Measurements from ENCODE around the gene SNRPD1. TPM values are rescaled to one million over a fixed set of nuclear protein-coding genes. Genes with fewer than 3 reads are reported as not detected.
"Not testable (repeated sequence)": the region's sequence is repeated elsewhere in the genome, so short reads cannot be mapped to it uniquely, and the experiment has no call there.

The SNRPD1 gene
- total RNA-seq, 1 donor from 2014 or later, result 76.9 TPM

DNA sequence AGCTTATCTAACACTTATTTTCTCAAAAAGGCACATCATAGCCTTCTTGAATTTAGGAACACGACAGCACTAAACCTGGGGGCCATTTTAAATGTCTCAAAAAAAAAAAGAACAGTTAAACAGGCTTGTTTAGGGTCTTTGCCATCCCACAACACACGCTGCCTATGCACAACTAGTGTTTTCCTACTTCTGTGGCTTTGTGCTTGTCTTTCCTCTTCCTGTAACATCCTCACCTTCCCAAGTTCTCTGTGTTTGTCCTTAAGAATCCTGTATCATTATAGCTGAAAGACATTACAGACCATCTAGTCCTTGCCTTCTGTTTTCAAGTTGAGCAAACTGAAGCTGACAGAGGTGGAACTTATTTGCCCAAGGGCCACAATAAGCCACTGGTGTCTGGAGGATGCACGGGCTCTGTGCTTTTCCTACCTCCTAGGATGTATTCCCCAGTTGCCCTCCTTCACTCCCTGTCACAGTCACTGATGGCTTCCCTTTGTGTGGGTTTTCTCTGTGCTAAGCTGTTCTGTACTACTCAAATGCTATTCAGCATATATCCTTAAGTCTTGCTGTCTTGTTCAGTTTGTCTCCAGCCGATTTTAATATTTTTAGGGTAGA is 22.6 kb downstream of the SNRPD1 start:
- intact Hi-C loops (cut with micrococcal nuclease), result loop anchor here (5.0 kb wide), 1 partner anchor 48 kb away; no protein-coding TSS in a partner anchor

DNA sequence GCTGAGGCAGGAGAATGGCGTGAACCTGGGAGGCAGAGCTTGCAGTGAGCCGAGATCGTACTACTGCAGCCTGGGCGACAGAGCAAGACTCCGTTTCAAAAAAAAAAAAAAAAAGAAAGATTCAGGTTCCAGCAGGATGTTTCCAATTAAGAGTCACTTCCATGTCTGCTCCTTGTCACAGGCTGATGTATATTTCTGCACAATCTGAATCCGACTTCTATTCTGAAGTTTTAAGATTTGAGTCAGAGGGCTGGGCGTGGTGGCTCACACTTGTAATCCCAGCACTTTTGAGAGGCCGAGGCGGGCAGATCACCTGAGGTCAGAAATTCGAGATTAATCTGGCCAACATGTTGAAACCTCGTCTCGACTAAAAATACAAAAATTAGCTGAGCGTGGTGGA is 24.7 kb downstream of the SNRPD1 start:
- intact Hi-C loops (cut with micrococcal nuclease), result no loop called here

DNA sequence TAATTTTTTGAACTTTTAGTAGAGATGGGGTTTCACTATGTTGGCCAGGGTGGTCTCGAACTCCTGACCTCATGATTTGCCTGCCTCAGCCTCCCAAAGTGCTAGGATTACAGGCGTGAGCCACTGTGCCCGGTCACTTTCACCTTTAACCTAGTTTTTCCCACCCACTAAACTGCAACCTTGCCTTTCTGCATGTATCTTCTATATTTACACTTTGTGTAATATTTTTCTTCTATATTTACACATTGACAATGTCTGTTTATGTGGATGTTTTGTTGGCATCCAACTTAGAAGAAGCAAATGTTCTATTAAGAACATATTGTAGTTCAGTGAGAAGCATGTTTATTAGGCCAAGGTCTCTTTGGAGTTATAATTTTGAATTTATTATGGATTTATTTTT is 26.7 kb downstream of the SNRPD1 start:
- intact Hi-C loops (cut with micrococcal nuclease), result no loop called here

DNA sequence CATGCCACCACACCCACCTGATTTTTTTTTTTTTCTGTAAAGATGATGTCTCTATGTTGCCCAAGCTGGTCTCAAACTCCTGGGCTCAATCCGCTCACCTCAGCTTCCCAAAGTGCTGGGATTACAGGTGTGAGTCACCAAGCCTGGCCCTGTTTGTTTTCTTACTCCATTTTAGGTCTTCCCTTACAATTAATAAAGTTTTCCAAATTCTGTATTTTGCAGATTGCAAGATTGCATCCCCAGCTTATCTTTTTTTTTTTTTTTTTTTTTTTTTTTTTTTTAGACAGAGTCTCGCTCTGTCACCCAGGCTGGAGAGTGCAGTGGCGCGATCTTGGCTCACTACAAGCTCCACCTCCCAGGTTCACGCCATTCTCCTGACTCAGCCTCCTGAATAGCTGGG is 28.3 kb downstream of the SNRPD1 start:
- intact Hi-C loops (cut with micrococcal nuclease), result loop anchor here (5.0 kb wide), 1 partner anchor 212 kb away; no protein-coding TSS in a partner anchor

DNA sequence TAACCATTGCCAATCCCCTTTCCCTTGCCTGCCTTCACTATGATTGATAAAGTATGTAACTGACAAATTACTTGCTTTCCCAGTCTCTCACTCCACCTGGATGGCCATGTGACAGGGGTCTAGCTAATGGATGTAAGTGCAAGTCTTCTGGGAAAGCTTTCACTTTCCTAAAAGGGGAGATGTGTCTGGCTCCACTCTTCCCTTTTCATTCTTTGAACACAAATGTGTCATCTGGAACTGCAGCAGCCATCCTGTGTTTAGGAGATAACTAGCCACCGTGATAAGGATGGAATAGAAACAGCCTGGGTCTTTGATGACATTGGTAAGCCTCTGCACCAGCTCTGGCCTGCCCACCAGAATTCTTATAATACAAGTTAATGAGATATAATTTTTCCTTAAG is 38.2 kb downstream of the SNRPD1 start:
- intact Hi-C loops (cut with micrococcal nuclease), result no loop called here

DNA sequence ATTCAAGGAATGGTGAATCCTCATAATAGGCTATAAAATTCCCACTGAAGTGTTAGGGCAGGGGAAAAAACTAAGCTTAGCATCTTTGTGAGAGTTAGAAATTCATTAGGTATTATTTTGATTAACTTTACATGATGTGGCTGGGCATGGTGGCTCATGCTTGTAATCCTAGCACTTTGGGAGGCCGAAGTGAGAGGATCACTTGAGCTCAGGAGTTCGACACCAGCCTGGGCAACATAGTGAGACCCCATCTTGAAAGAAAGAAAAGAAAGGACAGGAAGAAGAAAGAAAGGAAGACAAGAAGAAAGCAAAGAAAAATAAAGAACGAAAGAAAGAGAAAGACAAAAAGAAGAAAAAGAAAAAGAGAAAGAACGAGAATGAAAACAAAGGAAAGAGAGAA is 40.0 kb downstream of the SNRPD1 start:
- intact Hi-C loops (cut with micrococcal nuclease), result no loop called here

DNA sequence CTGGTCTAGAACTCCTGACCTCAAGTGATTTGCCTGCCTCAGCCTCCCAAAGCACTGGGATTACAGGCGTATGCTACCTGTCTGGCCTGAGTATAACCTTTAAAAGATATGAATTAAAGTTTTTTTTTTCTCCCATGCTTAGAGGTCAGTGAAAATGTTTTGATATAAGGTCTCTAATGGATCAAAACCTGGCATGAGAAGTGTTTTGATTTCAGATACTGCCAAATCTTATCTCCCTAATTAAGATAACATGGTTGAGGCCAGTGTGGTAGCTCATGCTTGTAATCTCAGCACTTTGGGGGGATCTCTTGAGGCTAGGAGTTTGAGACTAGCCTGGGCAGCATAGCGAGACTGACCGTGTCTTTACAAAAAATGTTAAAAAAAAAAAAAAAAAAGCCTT is 41.2 kb downstream of the SNRPD1 start:
- intact Hi-C loops (cut with micrococcal nuclease), result no loop called here

DNA sequence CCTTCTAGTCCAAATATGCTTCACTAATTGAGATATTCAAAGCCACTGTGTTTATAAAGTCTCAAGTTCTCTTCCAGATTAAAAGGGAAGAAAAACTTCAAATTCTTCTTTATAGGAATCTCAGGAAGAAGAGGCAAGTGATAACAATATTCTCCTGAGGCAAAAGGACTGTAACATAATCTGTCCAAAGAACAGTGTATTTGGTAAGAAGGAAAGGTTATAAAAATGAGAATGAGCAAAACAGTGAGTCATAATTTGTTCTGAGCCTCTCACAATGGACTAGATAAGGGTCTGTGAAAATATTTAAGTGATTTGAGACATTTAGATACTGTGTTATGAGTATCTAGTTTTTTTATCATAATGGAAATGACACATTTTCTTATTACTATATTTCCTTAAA is 44.3 kb downstream of the SNRPD1 start:
- intact Hi-C loops (cut with micrococcal nuclease), result no loop called here

DNA sequence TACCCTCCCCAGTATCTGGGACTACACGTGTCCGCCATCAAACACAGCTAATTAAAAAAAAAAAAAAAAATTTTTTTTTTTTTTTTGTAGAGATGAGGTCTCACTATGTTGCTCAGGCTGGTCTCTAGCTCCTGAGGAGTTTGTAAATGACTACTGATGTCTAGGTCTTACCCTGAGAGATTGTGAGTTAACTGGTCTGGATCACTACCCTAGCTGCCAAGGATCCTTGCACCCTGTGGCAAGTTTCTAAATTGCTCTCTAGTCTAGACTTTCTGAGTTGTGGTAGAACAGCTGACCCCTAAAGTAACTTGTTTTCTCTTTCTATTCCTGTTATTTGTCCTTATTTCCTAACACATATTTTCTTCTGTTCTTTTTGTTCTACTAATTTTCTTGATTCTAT is 48.0 kb downstream of the SNRPD1 start:
- intact Hi-C loops (cut with micrococcal nuclease), result no loop called here

DNA sequence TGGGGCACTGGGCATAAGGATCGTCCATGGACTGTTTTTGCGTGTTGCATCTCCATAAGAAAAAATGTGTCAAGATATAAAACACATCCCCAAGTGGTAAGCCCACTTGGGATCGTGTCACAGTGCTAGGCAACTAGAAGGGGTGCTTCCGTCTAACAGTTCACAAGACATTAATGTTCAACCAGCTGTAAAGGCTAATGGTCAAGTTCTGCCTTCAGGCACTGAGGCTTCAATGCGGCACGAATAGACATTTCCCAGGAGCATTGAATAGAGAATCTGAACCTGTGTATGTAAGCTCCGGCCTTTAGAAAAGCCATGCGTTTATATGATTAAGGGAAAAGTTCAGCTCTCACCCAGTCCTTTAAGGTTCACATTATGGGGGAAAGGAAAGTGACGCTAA is 50.5 kb downstream of the SNRPD1 start:
- intact Hi-C loops (cut with micrococcal nuclease), result no loop called here

DNA sequence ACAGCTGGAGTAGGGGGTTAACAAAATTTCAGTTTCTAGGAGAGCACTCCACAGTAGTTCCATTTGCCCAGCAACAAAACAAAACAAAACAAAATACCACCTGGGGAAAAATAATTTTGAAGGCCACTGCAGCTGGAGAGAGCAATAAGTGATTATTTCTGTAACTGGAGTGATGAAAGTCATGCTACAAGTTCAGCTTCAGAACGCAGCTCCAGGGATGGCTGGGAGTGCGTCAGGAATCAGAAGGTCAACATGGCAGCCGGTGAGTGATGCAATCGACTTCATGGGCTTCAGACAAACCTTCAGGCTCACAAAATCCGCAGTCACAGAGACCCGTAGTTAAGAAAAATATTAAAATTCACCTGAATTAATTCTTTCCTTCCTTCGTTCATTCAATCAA is 51.5 kb downstream of the SNRPD1 start:
- intact Hi-C loops (cut with micrococcal nuclease), result no loop called here

DNA sequence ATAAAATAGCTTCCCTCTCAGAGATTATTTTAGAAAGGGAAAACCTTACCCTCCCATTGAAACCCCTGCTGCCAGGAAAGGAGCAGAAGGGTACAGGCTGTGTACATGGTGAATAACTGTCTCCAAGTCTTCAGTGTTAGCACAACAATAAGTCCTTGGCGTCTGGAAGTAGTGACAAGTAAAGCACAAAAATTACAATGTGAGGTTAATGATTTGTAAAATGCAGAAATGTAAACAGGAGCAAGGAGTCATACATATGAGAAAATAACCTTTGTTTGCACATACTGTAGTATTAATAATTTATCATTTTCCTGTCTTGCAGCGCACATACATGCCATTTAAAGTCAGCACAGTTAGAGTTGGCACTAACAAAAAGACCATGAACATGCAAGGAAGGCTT is 52.0 kb downstream of the SNRPD1 start:
- intact Hi-C loops (cut with micrococcal nuclease), result no loop called here

DNA sequence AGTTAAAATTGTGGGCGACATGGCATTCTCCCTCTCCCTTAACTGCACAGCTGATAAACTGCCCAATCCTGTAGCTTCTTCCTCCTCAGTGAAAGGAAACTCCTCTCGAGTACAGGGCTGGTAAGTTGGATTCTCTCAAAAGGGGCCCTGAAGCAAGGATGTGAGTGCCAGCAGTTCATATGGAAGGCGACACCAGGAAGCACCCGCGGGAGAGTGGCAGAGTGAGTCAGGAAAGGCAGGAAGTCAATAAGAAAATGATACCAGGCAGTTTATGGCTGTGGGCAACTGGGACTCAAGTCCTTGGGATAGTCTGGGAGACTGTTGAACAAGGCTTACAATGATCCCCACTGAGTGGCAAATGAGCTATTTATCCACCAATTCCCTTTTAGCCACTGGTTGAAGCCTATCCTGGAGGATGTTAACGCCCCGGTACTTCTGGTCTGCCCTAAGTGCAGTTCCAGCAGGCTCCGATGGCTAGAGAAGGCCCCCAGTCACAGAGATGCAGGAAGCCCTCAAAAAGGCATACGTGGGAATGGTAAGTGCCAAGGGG is 57.7 kb downstream of the SNRPD1 start:
- intact Hi-C loops (cut with micrococcal nuclease), result no loop called here

DNA sequence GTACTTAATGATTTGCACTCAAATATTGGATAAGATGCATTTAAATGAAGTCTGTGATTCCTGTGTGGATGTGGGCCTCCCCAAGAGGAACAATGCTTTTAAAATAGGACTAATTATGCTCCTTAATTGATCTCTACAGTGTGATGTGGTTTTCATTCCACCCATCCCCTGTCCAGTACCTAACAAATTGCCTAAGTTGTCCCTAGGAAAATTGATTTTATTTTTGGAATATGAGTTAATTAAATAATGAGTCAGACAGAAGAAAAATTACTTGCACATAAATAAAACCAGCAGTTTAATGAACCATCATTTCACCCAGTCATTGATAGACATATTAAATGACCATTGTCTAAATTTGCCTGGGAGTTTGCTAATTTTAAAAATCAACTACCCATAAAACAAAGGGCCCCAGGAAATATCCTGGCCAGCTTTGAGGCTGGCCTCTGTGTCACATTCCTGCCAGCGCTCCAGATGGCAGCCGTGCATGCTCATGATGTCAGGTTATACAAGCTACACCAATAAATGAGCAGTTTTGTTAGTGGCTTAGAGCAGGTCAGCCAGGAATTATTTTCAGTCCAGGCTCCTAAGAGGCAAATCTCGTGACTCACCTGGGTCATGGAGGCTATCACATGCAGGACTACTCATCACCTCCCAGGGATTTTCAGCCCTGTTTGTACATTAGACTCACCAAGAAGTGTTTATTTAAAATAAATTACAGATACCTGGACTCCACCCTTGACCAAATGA is 60.6 kb downstream of the SNRPD1 start:
- intact Hi-C loops (cut with micrococcal nuclease), result no loop called here

DNA sequence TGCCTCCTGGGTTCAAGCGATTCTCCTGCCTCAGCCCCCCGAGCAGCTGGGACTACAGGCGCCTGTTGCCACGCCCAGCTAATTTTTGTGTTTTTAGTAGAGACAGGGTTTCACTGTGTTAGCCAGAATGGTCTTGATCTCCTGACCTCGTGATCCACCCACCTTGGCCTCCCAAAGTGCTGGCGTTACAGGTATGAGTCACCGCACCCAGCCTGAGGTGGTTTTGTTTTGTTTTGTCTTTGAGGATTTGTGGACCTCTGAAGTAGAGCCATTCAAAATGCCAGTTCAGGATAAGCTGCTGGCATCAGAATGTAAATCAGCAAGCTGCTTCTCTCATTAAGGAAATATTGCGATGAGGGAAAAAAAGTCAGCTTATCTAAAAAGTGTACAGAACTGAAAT is 63.2 kb downstream of the SNRPD1 start:
- intact Hi-C loops (cut with micrococcal nuclease), result not testable (repeated sequence)

DNA sequence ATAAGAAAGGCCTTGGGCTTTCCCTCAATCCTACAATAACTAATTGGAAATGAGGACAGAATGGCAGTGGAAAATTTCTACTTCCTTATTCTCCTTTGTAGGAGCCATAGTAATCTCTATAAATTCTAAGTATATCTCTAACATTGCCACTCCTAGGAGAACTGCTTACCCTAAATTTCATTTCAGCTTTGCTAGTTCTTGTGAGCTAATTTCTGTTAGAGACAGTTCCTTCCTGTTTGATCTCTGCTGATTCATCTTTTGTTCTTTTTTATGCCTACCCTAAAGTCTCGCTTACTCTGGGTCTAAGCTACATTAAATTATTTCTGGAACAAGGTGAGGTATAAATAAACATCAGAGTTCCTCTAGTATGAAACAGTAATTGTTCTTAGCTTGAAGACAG is 66.7 kb downstream of the SNRPD1 start:
- intact Hi-C loops (cut with micrococcal nuclease), result no loop called here

DNA sequence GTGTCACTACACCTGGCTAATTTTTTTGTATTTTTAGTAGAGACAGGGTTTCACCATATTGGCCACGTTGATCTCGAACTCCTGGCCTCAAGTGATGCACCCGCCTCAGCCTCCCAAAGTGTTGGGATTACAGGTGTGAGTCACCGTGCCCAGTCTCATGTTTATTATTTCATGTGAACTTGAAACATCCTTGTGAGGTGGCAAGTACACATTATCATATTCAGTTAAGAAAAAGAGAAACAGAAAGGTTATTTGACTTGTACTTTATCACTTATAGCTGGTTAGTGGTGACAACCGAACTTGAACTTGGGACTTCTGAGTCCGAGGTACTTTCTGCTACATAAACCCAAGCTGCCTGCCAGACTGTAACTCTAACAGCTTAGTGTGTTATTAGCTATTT is 68.0 kb downstream of the SNRPD1 start:
- intact Hi-C loops (cut with micrococcal nuclease), result loop anchor here (5.0 kb wide), 1 partner anchor 48 kb away; no protein-coding TSS in a partner anchor

DNA sequence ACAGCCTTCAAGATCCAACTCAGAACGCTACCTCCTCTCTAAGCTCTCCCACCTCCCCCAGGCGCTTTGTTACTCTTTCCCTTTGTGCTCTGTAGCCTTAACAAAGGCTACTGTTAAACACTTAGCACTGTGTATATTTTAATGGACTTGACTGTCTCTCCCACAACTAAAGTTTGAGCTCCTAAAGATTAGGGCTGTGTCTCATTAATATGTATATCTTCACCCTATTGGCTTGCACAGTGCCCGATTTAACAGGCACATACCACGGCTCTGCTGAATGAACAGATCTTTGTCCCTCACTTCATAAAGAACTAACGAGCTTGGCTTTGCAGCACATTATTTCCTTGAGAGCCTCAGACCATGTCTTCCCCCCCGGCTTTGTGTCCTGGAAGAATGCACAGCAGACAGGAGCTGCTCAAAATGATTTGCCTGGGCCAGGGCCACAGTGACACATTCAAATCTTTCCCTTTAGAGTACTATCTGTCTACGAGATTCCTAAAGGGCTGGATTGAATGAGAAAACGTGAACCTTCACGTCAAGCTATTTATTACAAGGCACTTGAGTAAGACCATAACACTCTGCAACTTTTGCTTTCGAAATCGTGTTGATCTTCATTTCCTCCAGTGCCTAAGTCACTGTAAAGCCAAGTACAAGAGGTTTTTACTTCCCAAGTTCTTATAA is 70.4 kb downstream of the SNRPD1 start:
- intact Hi-C loops (cut with micrococcal nuclease), result loop anchor here (1.0 to 5.0 kb wide), 5 partner anchors 21 to 82 kb away; partner anchors contain the start of genes ESCO1, MIB1 and SNRPD1
